ENCODE results near the gene URB2. TPM values are rescaled to one million over a fixed set of nuclear protein-coding genes. Genes with fewer than 3 reads are reported as not detected.
A peak's percentile ranks its signal among the peaks of the same experiment; 100 is the strongest.

The URB2 gene
- total RNA-seq, 3 donors from 2014 or later (not counting 1 experiment from before 2014, with no cell fraction given) = 5.5 to 10.4 (median 9.8) TPM

- no peak for DNase-seq
- Histone ChIP-seq H3K4me1 (ENCODE audit: control insufficient read depth, insufficient read depth, low read length) (peaks cover 19% of the 10 kb centered on the region), H3K27me3 (ENCODE audit: control insufficient read depth, insufficient read depth, low read length) (peaks cover 2% of the 10 kb centered on the region), H3K36me3 (ENCODE audit: control insufficient read depth, insufficient read depth, low read length) (no peaks in the 10 kb centered on the region), H3K27ac (ENCODE audit: low read length) (no peak overlapping the region), H3K9me3 (ENCODE audit: control insufficient read depth, insufficient read depth, low read length) (no peaks in the 10 kb centered on the region), H3K4me3 (ENCODE audit: low read length) (no peak overlapping the region)
- Mint-ChIP-seq H3K36me3 (peaks cover 7% of the 10 kb centered on the region), H3K4me3 (no peak overlapping the region), H3K4me1 (peaks cover 21 to 22% of the 10 kb centered on the region in 2 donors), H3K27me3 (ENCODE audit: low read depth in 2 of 2) (peaks cover 6 to 34% of the 10 kb centered on the region in 2 donors), H3K27ac (no peak overlapping the region), H3K9me3 (peaks cover 2 to 5% of the 10 kb centered on the region in 2 donors)
- TF ChIP-seq, protein P1, sequence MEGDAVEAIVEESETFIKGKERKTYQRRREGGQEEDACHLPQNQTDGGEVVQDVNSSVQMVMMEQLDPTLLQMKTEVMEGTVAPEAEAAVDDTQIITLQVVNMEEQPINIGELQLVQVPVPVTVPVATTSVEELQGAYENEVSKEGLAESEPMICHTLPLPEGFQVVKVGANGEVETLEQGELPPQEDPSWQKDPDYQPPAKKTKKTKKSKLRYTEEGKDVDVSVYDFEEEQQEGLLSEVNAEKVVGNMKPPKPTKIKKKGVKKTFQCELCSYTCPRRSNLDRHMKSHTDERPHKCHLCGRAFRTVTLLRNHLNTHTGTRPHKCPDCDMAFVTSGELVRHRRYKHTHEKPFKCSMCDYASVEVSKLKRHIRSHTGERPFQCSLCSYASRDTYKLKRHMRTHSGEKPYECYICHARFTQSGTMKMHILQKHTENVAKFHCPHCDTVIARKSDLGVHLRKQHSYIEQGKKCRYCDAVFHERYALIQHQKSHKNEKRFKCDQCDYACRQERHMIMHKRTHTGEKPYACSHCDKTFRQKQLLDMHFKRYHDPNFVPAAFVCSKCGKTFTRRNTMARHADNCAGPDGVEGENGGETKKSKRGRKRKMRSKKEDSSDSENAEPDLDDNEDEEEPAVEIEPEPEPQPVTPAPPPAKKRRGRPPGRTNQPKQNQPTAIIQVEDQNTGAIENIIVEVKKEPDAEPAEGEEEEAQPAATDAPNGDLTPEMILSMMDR (IDR thresholded peaks at IDR 0.05) = no peak
- WGBS (ENCODE audit: insufficient coverage) = no CpG with 5 or more reads among the region's 1 CpG
- no peak for ATAC-seq
- intact Hi-C loops (cut with micrococcal nuclease) = no loop called here
These were observed 64.6 kb downstream of the URB2 start for GRCh38 chr1:229690662-229691061.

GRCh38 chr1:229691362-229691761 is 65.3 kb downstream of the URB2 start:
- Histone ChIP-seq H3K4me3 (ENCODE audit: low read length) (no peak overlapping the region), H3K27me3 (ENCODE audit: control insufficient read depth, insufficient read depth, low read length) (peaks cover 2% of the 10 kb centered on the region), H3K4me1 (ENCODE audit: control insufficient read depth, insufficient read depth, low read length) (peaks cover 19% of the 10 kb centered on the region), H3K27ac (ENCODE audit: low read length) (no peak overlapping the region), H3K9me3 (ENCODE audit: control insufficient read depth, insufficient read depth, low read length) (no peaks in the 10 kb centered on the region), H3K36me3 (ENCODE audit: control insufficient read depth, insufficient read depth, low read length) (no peaks in the 10 kb centered on the region)
- no peak overlapping the region for H3K4me3 Mint-ChIP-seq
- H3K27me3 Mint-ChIP-seq (ENCODE audit: low read depth in 2 of 2) = peaks cover 4 to 29% of the 10 kb centered on the region in 2 donors
- intact Hi-C loops (cut with micrococcal nuclease) = no loop called here
- no peak overlapping the region for H3K27ac Mint-ChIP-seq
- ATAC-seq (peak in 1 of 3 donors; percentile 83), DNase-seq (no peak)
- H3K9me3 Mint-ChIP-seq = no peaks in the 10 kb centered on the region
- peaks cover under 1% of the 10 kb centered on the region for H3K36me3 Mint-ChIP-seq
- peaks cover 21 to 22% of the 10 kb centered on the region in 2 donors for H3K4me1 Mint-ChIP-seq
- 18% methylated on average over 6 of the region's 6 CpGs for WGBS (ENCODE audit: insufficient coverage)
- TF ChIP-seq, protein P1 (IDR thresholded peaks at IDR 0.05) = no peak

DNA sequence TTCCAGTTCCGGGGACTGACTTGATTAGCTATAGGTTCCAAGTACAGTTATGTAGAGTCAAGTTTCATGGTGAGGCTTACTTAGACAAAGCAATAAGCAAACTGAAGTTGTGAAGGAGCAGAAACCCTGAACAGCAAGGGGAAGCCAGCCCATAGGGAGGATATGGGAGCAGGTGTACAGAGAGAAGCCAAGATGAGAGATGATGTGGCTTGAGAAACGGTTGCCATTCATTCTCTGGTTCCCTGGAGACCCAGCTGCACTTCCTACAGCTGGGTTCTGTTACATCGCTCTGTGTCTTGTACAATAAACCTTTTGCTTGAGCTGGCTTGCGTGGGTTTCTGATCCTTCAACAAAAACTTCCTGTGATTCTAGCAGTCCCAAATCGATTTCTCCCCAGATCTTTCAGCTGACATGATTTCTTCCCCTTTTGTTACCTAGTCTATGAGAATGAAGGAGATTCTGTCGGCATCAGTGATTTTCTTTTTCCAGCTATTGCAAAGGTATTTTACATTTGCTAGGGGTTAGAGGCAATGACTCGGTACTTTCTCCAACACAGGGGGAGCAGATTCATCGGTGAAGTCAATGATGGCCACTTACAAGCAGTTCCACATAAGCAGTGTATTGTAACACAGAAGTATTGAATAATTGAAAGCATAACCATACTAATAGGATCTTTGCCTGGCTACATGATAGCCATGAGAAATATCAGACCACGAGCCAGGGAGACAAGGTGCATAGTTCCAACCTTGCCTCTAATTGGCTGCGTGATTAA is 67.3 kb downstream of the URB2 start:
- Mint-ChIP-seq H3K27me3 (ENCODE audit: low read depth in 2 of 2) (peaks cover 9 to 37% of the 10 kb centered on the region in 2 donors), H3K4me3 (peak overlapping the region; percentile 7), H3K36me3 (no peaks in the 10 kb centered on the region), H3K4me1 (peaks cover 21 to 22% of the 10 kb centered on the region in 2 donors), H3K27ac (no peak overlapping the region), H3K9me3 (no peaks in the 10 kb centered on the region)
- DNase-seq (no peak), ATAC-seq (no peak)
- Histone ChIP-seq H3K4me1 (ENCODE audit: control insufficient read depth, insufficient read depth, low read length) (peaks cover 19% of the 10 kb centered on the region), H3K27me3 (ENCODE audit: control insufficient read depth, insufficient read depth, low read length) (peaks cover 2% of the 10 kb centered on the region), H3K9me3 (ENCODE audit: control insufficient read depth, insufficient read depth, low read length) (no peaks in the 10 kb centered on the region), H3K36me3 (ENCODE audit: control insufficient read depth, insufficient read depth, low read length) (no peaks in the 10 kb centered on the region), H3K27ac (ENCODE audit: low read length) (no peak overlapping the region), H3K4me3 (ENCODE audit: low read length) (no peak overlapping the region)
- 67% methylated on average over 10 of the region's 10 CpGs for WGBS (ENCODE audit: insufficient coverage)
- intact Hi-C loops (cut with micrococcal nuclease) = no loop called here
- TF ChIP-seq, protein P1 (IDR thresholded peaks at IDR 0.05) = no peak

All from natural killer cell (primary cell).